ENCODE results near the gene NCAPG2. TPM values are rescaled to one million over a fixed set of nuclear protein-coding genes. Genes with fewer than 3 reads are reported as not detected.

Gene NCAPG2
- total and polyA plus RNA-seq, 2 experiments from 2014 or later: 38.7 to 91.2 TPM

GRCh38 chr7:158728911-158729645 lies 24.5 kb upstream of the NCAPG2 start (continued):
- no peak for TF ChIP-seq REST (IDR thresholded peaks at IDR 0.05; ENCODE audit: unreplicated experiment)
- no peak for TF ChIP-seq CTCF (conservative IDR thresholded peaks at IDR 0.05; ENCODE audit: low read depth in 2 of 2)

GRCh38 chr7:158727690-158728089 lies 23.1 kb upstream of the NCAPG2 start:
- H3K9me3 Mint-ChIP-seq: no peaks in the 10 kb centered on the region
- peaks cover 3% of the 10 kb centered on the region; the same call in 1 of the 2 replicates for H3K4me1 ChIP-seq (ENCODE audit: insufficient read depth)
- TF ChIP-seq ETS1 (IDR thresholded peaks at IDR 0.05) (no peak), REST (IDR thresholded peaks at IDR 0.05; ENCODE audit: unreplicated experiment) (no peak), EZH2 (IDR thresholded peaks at IDR 0.05; ENCODE audit: low read depth, unreplicated experiment) (no peak), ZNF462 (CRISPR knock-in tag; IDR thresholded peaks at IDR 0.05) (no peak)

More at GRCh38 chr7:158727690-158728089, 23.1 kb upstream of the NCAPG2 start:
- Histone ChIP-seq H3K27me3 (ENCODE audit: insufficient read depth) (no peaks in the 10 kb centered on the region), H3K4me3 (no peak overlapping the region), H3K9me2 (ENCODE audit: insufficient read depth) (0 out of 2 replicates have a peak, but pooled peaks cover 4% of the 10 kb centered on the region), H2AFZ (no peak overlapping the region), H3K27ac (ENCODE audit: low read depth) (no peak overlapping the region), H3F3A (replicated peaks; ENCODE audit: low read depth) (0 out of 2 replicates have a peak, but pooled peaks cover 4% of the 10 kb centered on the region), H3K79me2 (replicated peaks; ENCODE audit: insufficient read depth) (no peaks in the 10 kb centered on the region), H4K20me1 (replicated peaks; ENCODE audit: insufficient read depth) (no peaks in the 10 kb centered on the region; the same call in 1 of the 2 replicates), H3K4me2 (no peak overlapping the region), H3K36me3 (ENCODE audit: insufficient read depth) (no peaks in the 10 kb centered on the region)
- Mint-ChIP-seq H3K27ac (no peak overlapping the region), H3K27me3 (ENCODE audit: insufficient read depth, low read depth, poor library complexity) (peaks cover 8% of the 10 kb centered on the region), H3K36me3 (ENCODE audit: low read depth) (peaks cover 10% of the 10 kb centered on the region), H3K4me3 (no peak overlapping the region), H3K4me1 (peaks cover 29% of the 10 kb centered on the region)
- no peak for DNase-seq (ENCODE audit: low spot score)
- ATAC-seq: no peak

Measured in GM23338 (cell line).